NCI-H510A treated with DMSO at 0.1 percent for 48 hours (cell line): Measurements from ENCODE around the gene PHF21B.
"Not testable (repeated sequence)": the region's sequence is repeated elsewhere in the genome, so short reads cannot be mapped to it uniquely, and the experiment has no call there.

Source experiments
- DNase-seq: peaks from one replicate; lab custom pipeline; 2025; lab: John Stamatoyannopoulos, UW

Gene PHF21B

GRCh38 chr22:44961682-44962081, 48.1 kb downstream of the PHF21B start:
- not testable (repeated sequence) for DNase-seq

- no peak for DNase-seq
Observed at GRCh38 chr22:44956840-44957767, 52.7 kb downstream of the PHF21B start.

- no peak for DNase-seq
Observed at GRCh38 chr22:44955102-44955501, 54.7 kb downstream of the PHF21B start.

- no peak for DNase-seq
Observed at GRCh38 chr22:44954149-44954548, 55.7 kb downstream of the PHF21B start.

- no peak for DNase-seq
Observed at GRCh38 chr22:44952863-44953746, 56.7 kb downstream of the PHF21B start.

- DNase-seq = no peak
Observed at GRCh38 chr22:44951510-44951816, 58.3 kb downstream of the PHF21B start.

- no peak for DNase-seq
Observed at GRCh38 chr22:44950806-44951509, 58.8 kb downstream of the PHF21B start.

GRCh38 chr22:44947846-44948245, 62.0 kb downstream of the PHF21B start:
- DNase-seq = no peak

- DNase-seq = no peak
Observed at GRCh38 chr22:44947049-44947448, 62.8 kb downstream of the PHF21B start.

- no peak for DNase-seq
Observed at GRCh38 chr22:44944883-44945601, 64.8 kb downstream of the PHF21B start.

- DNase-seq = no peak
Observed at GRCh38 chr22:44943701-44944324, 66.0 kb downstream of the PHF21B start.

- no peak for DNase-seq
Observed at GRCh38 chr22:44942979-44943700, 66.7 kb downstream of the PHF21B start.

GRCh38 chr22:44942056-44942455, 67.7 kb downstream of the PHF21B start:
- DNase-seq = no peak

GRCh38 chr22:44941207-44941606, 68.6 kb downstream of the PHF21B start:
- no peak for DNase-seq

- DNase-seq = no peak
Observed at GRCh38 chr22:44940130-44940529, 69.7 kb downstream of the PHF21B start.

- DNase-seq = no peak
Observed at GRCh38 chr22:44939451-44939850, 70.4 kb downstream of the PHF21B start.

GRCh38 chr22:44938886-44939285, 70.9 kb downstream of the PHF21B start:
- no peak for DNase-seq

- DNase-seq = no peak
Observed at GRCh38 chr22:44937216-44937615, 72.6 kb downstream of the PHF21B start.

GRCh38 chr22:44936201-44936600, 73.6 kb downstream of the PHF21B start:
- no peak for DNase-seq

GRCh38 chr22:44935724-44936123, 74.1 kb downstream of the PHF21B start:
- DNase-seq = no peak

GRCh38 chr22:44934454-44934735, 75.4 kb downstream of the PHF21B start:
- no peak for DNase-seq
